Glomerular visceral epithelial cell (primary cell): ENCODE measurements around the gene MANF.
"Not testable (repeated sequence)": the region's sequence is repeated elsewhere in the genome, so short reads cannot be mapped to it uniquely, and the experiment has no call there.

Experiments used
- DNase-seq: peaks from one replicate; pipeline ENCODE4 v3.0.0-alpha.2; 2016; ENCODE audit errors: extremely low spot score

The MANF gene

GRCh38 chr3:51373658-51374421, 11.3 kb upstream of the MANF start:
- DNase-seq = no peak

- DNase-seq = no peak
These were observed 10.6 kb upstream of the MANF start for GRCh38 chr3:51374456-51374855.

DNA sequence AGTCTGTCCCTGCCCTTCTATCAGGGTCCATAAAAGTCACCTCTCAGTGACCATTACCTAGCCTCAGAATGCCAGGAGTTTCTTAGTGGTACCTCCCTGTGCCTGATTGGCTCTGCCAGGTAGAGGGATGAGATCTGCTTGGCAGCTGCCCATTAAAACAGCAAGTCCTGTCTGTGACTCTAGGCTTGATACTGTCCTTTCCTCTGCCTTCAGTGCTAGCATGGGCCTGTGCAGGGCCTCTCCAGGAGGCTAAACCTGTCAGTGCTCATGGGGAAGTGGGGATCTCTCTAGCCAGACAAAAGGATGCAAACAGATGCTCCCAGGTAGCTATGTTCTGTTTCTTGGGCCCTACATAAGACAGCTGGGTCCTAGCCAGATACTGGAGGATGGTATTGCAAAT, 10.0 kb upstream of the MANF start:
- no peak for DNase-seq

- DNase-seq = no peak
These were observed 9.5 kb upstream of the MANF start for GRCh38 chr3:51375571-51375970.

- DNase-seq = no peak
These were observed 7.0 kb upstream of the MANF start for GRCh38 chr3:51378065-51378464.

DNA sequence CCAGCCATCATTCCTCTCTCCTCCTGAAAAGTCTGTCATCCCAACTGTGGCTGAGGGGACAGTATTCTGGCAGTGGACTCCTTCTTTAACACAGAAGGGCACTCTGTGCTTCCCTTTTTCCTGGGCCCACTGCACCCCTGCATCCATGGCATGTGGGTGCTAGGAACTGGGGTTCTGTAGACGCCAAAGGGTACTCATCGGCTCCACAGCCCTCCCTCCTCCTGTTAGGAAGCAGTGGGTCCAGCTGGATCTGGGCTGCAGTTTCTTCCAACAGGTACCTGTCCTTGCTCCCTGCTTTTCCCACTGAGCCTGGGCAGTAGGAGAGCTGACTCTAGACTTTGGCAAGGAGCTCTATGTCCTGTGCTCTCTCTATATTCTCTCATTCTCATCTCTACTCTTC, 6.4 kb upstream of the MANF start:
- no peak for DNase-seq

DNA sequence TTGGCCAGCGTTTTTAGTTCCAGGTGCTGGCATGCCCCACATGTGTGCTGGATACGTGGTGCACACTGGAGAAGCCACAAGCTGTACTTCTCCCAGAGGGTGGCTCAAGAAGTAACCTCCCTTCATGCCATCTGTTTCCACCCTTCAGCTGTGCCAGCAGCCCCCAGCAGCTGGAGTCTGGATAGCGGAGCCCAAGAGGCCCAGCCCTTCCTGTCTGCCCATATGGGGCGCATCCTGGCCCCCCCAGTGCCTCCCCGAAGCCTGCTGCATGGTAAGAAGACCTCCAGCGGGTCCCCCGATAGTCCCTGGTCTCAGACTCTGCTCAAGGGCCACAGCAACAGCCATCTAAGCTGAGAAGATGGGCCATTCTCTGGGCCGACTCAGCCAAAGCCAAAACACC, 5.8 kb upstream of the MANF start:
- DNase-seq = no peak

GRCh38 chr3:51379746-51380455, 5.2 kb upstream of the MANF start:
- DNase-seq = no peak

DNA sequence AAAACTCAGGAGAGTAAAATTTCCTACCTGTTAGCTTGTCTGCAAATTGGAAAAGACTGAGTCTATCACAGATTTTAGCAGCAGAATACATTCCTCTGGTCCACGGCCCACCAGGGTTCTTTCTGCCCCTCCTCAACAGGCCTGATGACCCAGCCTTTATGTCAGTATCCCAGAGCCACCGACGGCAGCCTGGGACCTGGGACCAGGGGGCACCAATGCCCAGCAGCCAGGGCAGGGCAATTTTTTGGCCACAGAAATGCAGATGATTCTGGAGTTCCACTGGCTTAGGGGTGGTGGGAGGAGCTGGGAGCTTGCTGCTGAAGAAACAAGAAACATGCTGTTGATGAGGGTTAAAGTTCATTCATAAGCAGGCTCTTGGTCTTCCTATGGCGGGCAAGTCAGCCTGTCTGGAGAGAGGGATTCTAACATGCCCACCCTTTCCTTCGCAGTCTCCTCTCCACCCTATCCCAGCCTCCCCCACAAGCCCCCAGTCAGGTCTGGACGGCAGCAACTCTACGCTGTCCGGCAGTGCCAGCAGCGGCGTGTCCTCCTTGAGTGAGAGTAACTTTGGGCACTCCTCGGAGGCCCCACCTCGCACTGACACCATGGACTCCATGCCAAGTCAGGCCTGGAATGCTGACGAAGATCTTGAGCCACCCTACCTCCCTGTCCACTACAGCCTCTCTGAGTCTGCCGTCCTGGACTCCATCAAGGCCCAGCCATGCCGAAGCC, 4.3 kb upstream of the MANF start:
- DNase-seq = no peak

- no peak for DNase-seq
These were observed 3.8 kb upstream of the MANF start for GRCh38 chr3:51381333-51381705.

- DNase-seq = no peak
These were observed 2.9 kb upstream of the MANF start for GRCh38 chr3:51382076-51382745.

DNA sequence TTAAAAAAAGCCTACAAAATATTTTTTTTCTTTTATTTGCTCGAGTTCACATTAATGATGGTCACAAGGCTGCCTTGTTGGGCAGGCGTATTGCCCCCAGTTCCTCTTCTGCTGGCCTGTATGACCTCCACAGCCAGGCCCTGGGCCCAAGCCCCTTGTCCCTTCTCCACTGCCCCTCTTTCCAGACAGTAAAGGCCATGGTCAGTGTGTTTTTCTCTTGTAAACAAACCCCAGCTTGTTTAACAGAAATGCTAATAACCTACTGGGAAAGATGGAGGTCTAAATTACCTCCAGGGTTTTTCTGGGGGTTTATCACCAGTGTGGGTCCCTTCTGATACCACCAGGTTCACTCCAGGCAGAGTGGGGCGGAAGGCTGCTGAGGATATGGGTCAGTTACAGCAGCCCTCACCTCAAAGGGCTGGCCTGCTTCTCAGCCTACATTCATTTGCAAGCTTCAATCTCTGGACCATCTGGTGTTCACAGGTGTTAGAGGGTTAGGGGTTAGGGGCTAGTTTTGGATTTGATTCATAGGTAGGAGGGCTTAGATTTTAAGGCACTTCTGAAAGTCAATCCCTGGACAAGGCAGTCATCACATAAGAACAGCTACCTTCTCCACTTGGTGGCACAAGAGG, 2.0 kb upstream of the MANF start:
- DNase-seq = no peak

GRCh38 chr3:51384055-51384725, 901 bp upstream of the MANF start:
- peak; percentile 24 for DNase-seq

DNA sequence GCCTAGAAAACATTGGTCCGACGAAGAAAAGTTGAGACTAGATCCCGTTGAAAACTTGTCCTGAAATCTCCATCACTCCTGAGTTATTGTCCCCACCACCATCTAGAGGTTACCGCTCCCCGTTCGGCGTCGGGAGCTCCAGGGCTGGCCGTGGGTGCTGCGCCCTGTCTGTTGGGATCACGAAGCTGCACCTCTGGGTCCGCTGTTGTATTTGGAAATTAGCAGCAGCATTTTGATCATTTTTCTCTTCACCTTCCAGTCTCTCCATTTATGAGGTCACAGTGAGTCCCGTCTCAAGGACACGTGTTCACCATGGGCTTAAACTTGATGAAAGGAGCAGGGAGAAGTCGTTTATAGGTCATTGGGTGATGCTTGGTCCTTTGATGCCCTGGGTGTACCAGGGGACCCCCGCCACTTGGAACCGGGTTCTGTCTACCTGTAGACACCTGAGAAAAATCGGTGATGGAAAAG, 565 bp downstream of the MANF start:
- no peak for DNase-seq

DNA sequence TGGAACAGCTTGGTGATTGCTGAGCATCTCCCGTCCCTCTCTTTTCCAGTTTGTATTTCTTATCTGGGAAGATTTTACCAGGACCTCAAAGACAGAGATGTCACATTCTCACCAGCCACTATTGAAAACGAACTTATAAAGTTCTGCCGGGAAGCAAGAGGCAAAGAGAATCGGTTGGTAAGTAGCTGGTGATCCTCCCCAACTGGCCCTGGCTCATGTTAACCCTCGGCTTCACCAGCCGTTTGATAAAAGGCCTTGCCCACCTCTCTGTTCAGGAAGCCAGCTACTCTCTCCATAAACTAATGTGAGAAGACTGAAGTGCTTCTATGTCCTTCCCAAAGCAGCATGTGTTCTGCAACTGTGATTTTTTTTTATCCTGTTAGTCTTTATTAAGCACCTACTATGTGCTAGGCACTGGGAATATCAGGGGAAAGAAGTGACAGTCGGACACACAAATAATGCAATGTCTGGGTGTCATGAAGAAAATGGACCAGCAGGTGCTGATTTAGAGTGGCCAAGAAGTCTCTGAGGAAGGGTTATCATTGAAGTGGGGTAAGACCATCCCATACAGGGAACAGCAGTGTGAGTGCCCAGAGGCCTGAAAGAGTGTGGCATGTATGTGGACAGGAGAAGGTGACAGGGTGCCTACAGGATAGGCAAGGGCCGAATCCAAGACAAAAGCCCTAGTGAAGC, 1.2 kb downstream of the MANF start:
- DNase-seq = no peak

GRCh38 chr3:51386852-51387229, 1.8 kb downstream of the MANF start:
- no peak for DNase-seq

- not testable (repeated sequence) for DNase-seq
These were observed 2.2 kb downstream of the MANF start for GRCh38 chr3:51387281-51387680.

DNA sequence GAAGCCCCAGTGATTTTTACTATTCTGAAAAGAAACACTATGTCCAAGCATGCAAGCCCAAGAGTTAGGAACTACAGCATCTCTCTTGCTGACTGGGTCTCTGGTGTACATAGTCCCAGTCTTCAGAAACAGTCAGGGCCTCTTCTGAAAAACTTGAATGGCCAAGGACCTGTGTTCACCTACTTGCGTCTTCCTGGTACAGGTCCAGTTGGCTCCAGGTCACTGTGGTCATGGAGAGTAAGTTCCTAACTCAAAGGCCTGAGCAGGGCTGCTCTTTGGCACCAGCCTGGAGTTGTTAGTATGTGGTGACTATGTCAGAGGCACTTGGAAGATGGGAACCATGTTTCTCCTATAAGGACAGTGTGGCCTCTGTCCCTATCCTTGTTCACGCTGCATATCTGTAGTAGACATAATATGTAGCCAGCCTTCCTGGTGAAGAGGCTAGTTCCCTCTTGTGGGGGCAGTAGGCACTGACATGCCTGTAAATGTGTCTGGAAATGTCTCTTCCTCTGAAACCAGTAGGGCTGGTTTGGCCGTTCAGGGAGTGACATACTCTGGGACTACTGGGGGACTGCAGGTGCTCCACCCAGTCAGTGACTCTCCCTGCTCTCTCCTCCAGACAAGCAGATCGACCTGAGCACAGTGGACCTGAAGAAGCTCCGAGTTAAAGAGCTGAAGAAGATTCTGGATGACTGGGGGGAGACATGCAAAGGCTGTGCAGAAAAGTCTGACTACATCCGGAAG, 3.4 kb downstream of the MANF start:
- DNase-seq = no peak

DNA sequence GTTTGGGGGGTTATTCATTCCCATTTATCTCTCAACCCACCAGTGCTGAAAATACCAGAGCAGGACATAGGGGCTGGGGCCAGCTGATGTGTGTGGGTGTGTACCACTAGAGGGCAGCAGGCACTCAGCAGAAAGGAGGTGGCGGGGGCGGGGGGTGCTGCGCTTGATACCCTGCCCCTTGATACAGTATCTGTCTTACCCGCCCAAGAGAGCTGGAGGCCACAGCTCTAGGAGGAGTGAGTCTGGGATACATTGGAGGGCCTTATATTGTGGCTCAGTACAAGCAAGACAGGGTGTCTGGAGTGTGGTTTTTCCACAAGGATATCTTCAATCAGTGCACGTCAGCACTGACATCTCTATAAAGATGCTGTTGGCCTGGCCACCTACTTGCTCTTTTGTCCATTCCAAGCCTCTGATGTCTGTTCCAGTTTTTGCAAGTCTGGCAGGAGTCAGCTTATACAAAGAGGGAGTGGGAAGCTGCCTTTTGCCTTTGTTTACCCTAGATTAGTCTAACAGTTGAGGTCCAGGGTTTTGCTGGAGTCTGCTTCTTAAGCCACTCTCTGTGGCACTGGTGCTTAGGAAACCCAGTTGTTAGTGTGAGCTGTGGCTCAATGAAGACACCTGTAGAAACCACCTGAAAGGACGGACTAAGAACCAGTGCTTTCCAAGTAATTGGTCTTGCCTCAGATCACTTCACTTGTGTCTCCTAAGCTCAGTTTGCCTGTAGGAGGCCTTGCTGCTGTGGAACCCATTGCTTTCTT, 4.5 kb downstream of the MANF start:
- peak; percentile 51 for DNase-seq
